Thyroid gland (tissue), 4 donors: ENCODE results near the gene HTR5A. TPM values are rescaled to one million over a fixed set of nuclear protein-coding genes. Genes with fewer than 3 reads are reported as not detected.

ENCODE experiments used
- DNase-seq, 2 donors: peaks; one replicate each; pipeline ENCODE4 v3.0.0-alpha.2; 2019
- H3K27ac ChIP-seq, 3 donors: fragments of 200-600 bp; sonication (generic); 1 replicate in 2 of 3; 2 replicates in 1 of 3; pipeline ENCODE4 v1.5.1; 2016 to 2019; ENCODE audit warnings: mild to moderate bottlenecking in 1 of 3, moderate library complexity in 1 of 3
- H3K27me3 ChIP-seq: fragments of 200-600 bp; sonication (generic); one replicate; pipeline ENCODE4 v1.5.1; 2019
- H3K36me3 ChIP-seq, 2 donors: fragments of 200-600 bp; sonication (generic); one replicate each; pipeline ENCODE4 v1.5.1; 2016 to 2019
- H3K4me1 ChIP-seq, 2 donors: fragments of 200-600 bp; sonication (generic); one replicate each; pipeline ENCODE4 v1.5.1; 2017 to 2019
- H3K4me3 ChIP-seq, 3 donors: fragments of 200-600 bp; sonication (generic); replicated peaks in 1 of 3; 1 replicate in 2 of 3; 2 replicates in 1 of 3; pipeline ENCODE4 v1.5.1; 2016; ENCODE audit warnings: mild to moderate bottlenecking in 1 of 3
- H3K9me3 ChIP-seq: fragments of 200-600 bp; sonication (generic); one replicate; pipeline ENCODE4 v1.5.1; 2017
- POLR2A ChIP-seq, 2 donors: fragments of 450-650 bp; IDR thresholded peaks; one replicate each; pipeline ENCODE4 v1.6.1; 2017; ENCODE audit warnings: antibody characterized with exemption in 2 of 2, mild to moderate bottlenecking in 2 of 2, moderate library complexity in 1 of 2
- WGBS, 2 donors: methylation state at CpG; one replicate each; pipeline ENCODE4 v1.1.5; 2017; 5-methylcytosine and 5-hydroxymethylcytosine counted together
- intact Hi-C: fragments of 100-400 bp; cut with DNase I; formaldehyde crosslinking; loops from one replicate; pipeline ENCODE4 v1.15.1; 2023
- total RNA-seq, 4 donors: library from RNA; depleted of rRNA; stranded (reverse); fragments of >200 nt; gene quantifications; one replicate each; pipeline ENCODE4 v1.2.3, GENCODE V29; 2016
- TF ChIP-seq, protein P1 (sequence below), 6 experiments: fragments of 200-600 bp in 3 of 6; fragments of 450-650 bp in 3 of 6; sonication (generic) in 3 of 6; IDR thresholded peaks; one replicate each; pipeline ENCODE4 v1.5.1; 2016 to 2019; ENCODE audit warnings: antibody characterized with exemption in 6 of 6, mild to moderate bottlenecking in 2 of 6, inconsistent platforms in 1 of 6, moderate library complexity in 1 of 6

HTR5A gene
- total RNA-seq, 4 donors from 2014 or later = 0.59 TPM; not detected in 3

DNA sequence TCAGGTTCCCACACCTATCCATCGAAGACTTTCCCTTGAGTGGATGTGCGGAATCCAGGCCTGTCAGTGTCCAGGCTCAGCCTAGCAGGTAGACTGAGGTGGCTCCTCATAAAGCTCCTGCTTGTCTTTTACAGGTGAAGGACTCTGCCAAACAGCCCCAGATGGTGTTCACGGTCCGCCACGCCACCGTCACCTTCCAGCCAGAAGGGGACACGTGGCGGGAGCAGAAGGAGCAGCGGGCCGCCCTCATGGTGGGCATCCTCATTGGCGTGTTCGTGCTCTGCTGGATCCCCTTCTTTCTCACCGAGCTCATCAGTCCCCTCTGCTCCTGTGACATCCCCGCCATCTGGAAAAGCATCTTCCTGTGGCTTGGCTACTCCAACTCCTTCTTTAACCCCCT, 13.9 kb downstream of the HTR5A start:
- Histone ChIP-seq H3K27me3 (no peaks in the 10 kb centered on the region), H3K4me1 (no peaks in the 10 kb centered on the region), H3K9me3 (no peaks in the 10 kb centered on the region), H3K36me3 (no peaks in the 10 kb centered on the region), H3K4me3 (no peak overlapping the region), H3K27ac (no peak overlapping the region)
- WGBS, 2 donors = 94 to 95% methylated on average over 14 of the region's 14 CpGs
- TF ChIP-seq, protein P1, sequence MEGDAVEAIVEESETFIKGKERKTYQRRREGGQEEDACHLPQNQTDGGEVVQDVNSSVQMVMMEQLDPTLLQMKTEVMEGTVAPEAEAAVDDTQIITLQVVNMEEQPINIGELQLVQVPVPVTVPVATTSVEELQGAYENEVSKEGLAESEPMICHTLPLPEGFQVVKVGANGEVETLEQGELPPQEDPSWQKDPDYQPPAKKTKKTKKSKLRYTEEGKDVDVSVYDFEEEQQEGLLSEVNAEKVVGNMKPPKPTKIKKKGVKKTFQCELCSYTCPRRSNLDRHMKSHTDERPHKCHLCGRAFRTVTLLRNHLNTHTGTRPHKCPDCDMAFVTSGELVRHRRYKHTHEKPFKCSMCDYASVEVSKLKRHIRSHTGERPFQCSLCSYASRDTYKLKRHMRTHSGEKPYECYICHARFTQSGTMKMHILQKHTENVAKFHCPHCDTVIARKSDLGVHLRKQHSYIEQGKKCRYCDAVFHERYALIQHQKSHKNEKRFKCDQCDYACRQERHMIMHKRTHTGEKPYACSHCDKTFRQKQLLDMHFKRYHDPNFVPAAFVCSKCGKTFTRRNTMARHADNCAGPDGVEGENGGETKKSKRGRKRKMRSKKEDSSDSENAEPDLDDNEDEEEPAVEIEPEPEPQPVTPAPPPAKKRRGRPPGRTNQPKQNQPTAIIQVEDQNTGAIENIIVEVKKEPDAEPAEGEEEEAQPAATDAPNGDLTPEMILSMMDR (IDR thresholded peaks at IDR 0.05) = no peak
- no peak for TF ChIP-seq POLR2A (IDR thresholded peaks at IDR 0.05)
- DNase-seq = no peak
- intact Hi-C loops = no loop called here

DNA sequence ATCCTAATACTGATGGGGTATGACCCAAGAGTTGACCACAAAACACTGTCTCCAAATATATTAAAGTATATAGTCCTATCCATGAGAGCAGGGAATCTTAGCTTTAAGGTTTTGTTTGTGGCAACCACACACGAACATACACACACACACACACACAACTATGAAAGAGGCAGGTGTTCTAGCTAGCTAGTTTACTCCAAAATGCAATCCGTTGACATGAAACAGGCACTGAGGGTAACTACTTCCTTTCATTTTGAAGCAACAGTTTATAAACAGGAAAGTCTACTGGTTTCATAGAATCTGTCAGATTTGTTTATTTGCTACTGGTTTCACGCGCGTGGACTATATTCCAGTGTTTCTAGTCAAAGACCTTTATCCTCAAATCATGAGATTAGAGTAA, 14.8 kb downstream of the HTR5A start:
- Histone ChIP-seq H3K9me3 (no peaks in the 10 kb centered on the region), H3K36me3 (no peaks in the 10 kb centered on the region), H3K4me1 (no peaks in the 10 kb centered on the region), H3K27me3 (no peaks in the 10 kb centered on the region), H3K27ac (no peak overlapping the region), H3K4me3 (no peak overlapping the region)
- intact Hi-C loops = no loop called here
- TF ChIP-seq, protein P1 (IDR thresholded peaks at IDR 0.05) = no peak
- TF ChIP-seq POLR2A (IDR thresholded peaks at IDR 0.05) = no peak
- no peak for DNase-seq
- WGBS, 2 donors = 84 to 89% methylated on average over 5 of the region's 5 CpGs

DNA sequence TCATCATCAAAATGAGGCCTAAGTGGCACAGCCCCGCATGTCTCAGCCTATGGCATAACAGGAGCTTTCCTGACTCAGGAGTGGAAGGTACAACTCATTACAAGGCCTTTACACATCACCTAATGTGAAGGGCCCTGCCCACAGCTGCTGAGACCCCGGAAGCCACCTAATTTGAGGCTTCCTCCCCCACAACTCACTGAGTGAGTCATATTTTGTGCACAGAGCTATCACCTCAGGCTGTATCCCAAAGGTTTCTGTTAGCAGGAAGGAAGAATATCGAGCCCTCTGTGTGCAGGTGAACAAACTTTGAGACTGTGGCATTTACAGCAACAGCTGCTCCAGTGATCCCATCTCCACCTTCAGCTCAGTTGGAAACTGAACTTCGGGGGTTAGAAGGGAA, 20.6 kb downstream of the HTR5A start:
- WGBS, 2 donors = 69 to 92% methylated on average over 4 of the region's 4 CpGs
- intact Hi-C loops = no loop called here
- no peak for DNase-seq

DNA sequence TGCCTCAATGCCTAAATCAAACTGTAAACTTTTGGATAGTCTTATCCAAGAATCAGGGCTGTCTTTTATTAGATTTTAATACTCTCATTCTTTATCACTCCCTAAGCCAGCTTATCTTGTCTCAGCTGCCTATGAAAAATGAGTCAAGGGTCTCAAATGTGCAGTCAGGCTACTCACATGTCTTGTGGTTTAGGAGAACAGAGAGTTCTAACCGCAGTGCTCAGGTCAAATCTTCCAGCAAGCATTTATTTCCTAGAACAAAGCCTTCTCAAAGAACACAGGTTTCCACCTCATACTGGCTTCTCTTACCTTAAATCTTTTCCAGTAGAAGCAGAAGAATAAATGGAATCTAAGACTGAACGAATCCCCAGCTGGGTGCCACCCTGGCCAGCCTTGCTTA, 23.5 kb downstream of the HTR5A start:
- Histone ChIP-seq H3K4me1 (no peaks in the 10 kb centered on the region), H3K9me3 (no peaks in the 10 kb centered on the region), H3K4me3 (no peak overlapping the region), H3K27me3 (no peaks in the 10 kb centered on the region), H3K36me3 (no peaks in the 10 kb centered on the region), H3K27ac (no peak overlapping the region)
- 80 to 87% methylated on average over 2 of the region's 2 CpGs for WGBS, 2 donors
- TF ChIP-seq POLR2A (IDR thresholded peaks at IDR 0.05) = no peak
- TF ChIP-seq, protein P1 (IDR thresholded peaks at IDR 0.05) = no peak
- intact Hi-C loops = no loop called here
- no peak for DNase-seq

More for the DNA sequence above, 20.6 kb downstream of the HTR5A start:
- H3K4me3 ChIP-seq = no peak overlapping the region
- no peaks in the 10 kb centered on the region for H3K9me3 ChIP-seq
- no peaks in the 10 kb centered on the region for H3K36me3 ChIP-seq
- H3K27ac ChIP-seq = no peak overlapping the region
- no peak for TF ChIP-seq POLR2A (IDR thresholded peaks at IDR 0.05)
- TF ChIP-seq, protein P1 (IDR thresholded peaks at IDR 0.05) = no peak
- H3K4me1 ChIP-seq = no peaks in the 10 kb centered on the region
- no peaks in the 10 kb centered on the region for H3K27me3 ChIP-seq

- Histone ChIP-seq H3K4me3 (no peak overlapping the region), H3K9me3 (no peaks in the 10 kb centered on the region), H3K27ac (no peak overlapping the region), H3K27me3 (no peaks in the 10 kb centered on the region), H3K4me1 (no peaks in the 10 kb centered on the region), H3K36me3 (no peaks in the 10 kb centered on the region)
- WGBS, 2 donors = 71 to 77% methylated on average over 6 of the region's 6 CpGs
- DNase-seq = no peak
- TF ChIP-seq, protein P1 (IDR thresholded peaks at IDR 0.05) = no peak
- no peak for TF ChIP-seq POLR2A (IDR thresholded peaks at IDR 0.05)
- intact Hi-C loops = no loop called here
Observed at GRCh38 chr7:155094636-155095135, 24.6 kb downstream of the HTR5A start.
